ENCODE measurements around the gene MOV10.

MOV10 gene

GRCh38 chr1:112675728-112676381 lies 1.4 kb downstream of the MOV10 start:
- no peak for DNase-seq

- no peak for DNase-seq
Measured at GRCh38 chr1:112676543-112676942, 2.1 kb downstream of the MOV10 start.

GRCh38 chr1:112677501-112677900 lies 3.0 kb downstream of the MOV10 start:
- DNase-seq: no peak

GRCh38 chr1:112678605-112679004 lies 4.1 kb downstream of the MOV10 start:
- no peak for DNase-seq

GRCh38 chr1:112685913-112686312 lies 11.5 kb downstream of the MOV10 start:
- no peak for DNase-seq

- no peak for DNase-seq
Measured at GRCh38 chr1:112686417-112686816, 12.0 kb downstream of the MOV10 start.

- DNase-seq: no peak
Measured at GRCh38 chr1:112686835-112687234, 12.4 kb downstream of the MOV10 start.

- no peak for DNase-seq
Measured at GRCh38 chr1:112687361-112687760, 12.9 kb downstream of the MOV10 start.

GRCh38 chr1:112687785-112688496 lies 13.5 kb downstream of the MOV10 start:
- DNase-seq: no peak

GRCh38 chr1:112688781-112689193 lies 14.3 kb downstream of the MOV10 start:
- no peak for DNase-seq

GRCh38 chr1:112689196-112689841 lies 14.9 kb downstream of the MOV10 start:
- DNase-seq: no peak

GRCh38 chr1:112689842-112690237 lies 15.4 kb downstream of the MOV10 start:
- no peak for DNase-seq

GRCh38 chr1:112692681-112693080 lies 18.2 kb downstream of the MOV10 start:
- DNase-seq: no peak

- DNase-seq: no peak
Measured at GRCh38 chr1:112693821-112694220, 19.4 kb downstream of the MOV10 start.

- no peak for DNase-seq
Measured at GRCh38 chr1:112694363-112694929, 20.0 kb downstream of the MOV10 start.

GRCh38 chr1:112695276-112695675 lies 20.8 kb downstream of the MOV10 start:
- DNase-seq: no peak

- DNase-seq: no peak
Measured at GRCh38 chr1:112696578-112697314, 22.3 kb downstream of the MOV10 start.

- no peak for DNase-seq
Measured at GRCh38 chr1:112697781-112698201, 23.3 kb downstream of the MOV10 start.

- no peak for DNase-seq
Measured at GRCh38 chr1:112698366-112699310, 24.2 kb downstream of the MOV10 start.

GRCh38 chr1:112699425-112700144 lies 25.1 kb downstream of the MOV10 start:
- DNase-seq: no peak
